HG03342 (cell line): ENCODE measurements around the gene MAP1A.

Source experiments
- ATAC-seq: cut with Tn5 transposase; IDR thresholded peaks from one replicate; pipeline ENCODE4 v1.9.1; 2021; ENCODE audit warnings: mild to moderate bottlenecking, moderate library complexity; ENCODE audit not compliant: unreplicated experiment

The MAP1A gene

DNA sequence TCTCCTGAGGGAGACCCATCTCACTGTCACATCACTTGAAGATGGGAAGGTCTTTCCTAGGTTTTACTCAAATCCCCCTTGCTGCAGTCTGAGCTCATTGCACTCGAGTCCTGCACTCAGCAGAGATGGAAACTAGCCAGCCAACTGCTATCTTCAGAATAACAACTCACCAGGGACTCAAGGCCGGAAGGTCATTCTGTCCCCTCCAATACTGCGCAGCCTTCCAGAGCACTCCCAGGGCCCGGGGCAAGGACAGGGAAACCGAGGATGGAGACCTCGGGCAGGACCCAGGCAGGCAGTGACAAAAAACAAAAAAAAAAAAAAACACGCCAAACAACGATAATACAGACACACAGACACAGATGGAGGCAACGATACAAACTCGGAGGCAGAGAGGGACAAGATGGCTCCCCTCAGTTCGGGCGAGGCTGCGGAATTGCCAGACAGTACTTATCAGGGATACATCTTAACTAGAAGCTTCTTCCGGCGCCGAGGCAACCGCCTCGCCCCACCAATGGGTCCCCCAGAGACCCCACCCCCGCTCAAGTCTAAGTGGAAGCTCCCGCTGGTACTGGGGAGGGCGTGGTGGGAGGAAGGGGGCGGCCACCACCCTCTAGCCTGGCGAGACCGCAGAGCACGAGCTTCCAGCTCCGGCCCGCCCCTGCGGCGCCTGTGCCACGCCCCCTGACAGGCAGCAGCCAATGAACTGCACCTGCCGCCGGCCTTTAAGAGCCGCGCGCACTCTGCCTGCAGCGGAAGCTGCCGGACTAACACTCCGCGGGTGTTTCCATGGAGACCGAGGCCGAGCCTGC lies 7.0 kb upstream of the MAP1A start:
- peak; percentile 95 for ATAC-seq

DNA sequence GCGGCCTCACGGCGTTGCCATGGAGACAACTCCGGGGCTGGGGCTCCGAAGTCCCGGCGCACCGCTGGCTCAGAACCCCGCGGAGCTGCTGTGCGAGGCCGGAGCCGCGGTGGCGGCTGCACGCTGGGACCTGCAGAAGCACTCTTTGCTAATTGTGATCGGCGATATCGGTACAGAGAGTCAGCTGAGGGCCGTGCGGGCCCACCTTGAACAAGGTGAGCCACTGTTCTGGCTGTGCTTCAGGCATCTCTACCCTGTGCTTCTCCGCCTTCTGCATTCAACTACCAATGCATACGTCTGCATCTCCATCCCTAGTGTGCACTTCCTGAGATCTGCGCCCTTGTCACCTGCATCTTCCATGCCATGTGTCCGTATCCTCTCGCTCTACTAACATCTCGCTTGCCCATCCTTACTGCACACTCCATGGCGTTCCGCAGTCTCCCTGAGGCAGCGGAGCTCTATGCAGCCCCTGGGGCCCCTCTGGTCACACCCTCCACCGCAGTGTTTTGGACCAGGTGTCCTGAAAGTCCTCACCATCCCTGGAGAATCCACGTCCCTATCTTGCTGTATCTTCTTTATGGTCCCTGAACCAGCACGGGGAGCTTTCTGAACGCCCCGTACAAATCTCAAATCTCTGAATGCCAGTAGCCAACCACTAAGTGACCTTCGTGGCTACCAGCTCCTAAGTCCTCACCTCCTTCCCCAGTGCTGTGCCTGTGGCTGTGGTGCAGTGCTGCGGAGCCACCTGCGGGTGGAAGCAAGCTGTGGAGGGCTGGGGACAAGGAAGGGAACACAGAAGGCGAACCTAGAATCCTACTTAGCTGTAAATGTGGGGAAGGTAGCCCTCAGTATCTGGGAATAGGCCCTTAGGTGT lies 6.2 kb upstream of the MAP1A start:
- no peak for ATAC-seq

DNA sequence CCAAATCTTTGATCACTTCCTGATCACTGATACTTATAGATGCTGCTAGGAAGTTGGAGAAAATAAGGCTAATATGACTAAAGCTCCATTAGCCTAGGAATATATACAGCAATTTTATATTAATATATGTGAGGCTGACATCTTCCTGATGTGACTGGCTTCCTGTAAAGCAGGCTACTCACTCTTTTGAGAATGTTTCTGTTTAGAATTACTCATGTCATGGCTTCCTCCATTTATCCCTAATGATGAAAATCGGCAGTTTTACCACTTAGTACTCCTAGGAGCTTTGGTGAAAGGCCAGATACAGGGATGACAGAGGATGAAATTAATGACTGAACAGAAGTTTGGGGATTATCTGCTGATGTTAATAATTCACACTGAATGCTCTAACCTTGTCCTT lies 3.9 kb upstream of the MAP1A start:
- no peak for ATAC-seq

DNA sequence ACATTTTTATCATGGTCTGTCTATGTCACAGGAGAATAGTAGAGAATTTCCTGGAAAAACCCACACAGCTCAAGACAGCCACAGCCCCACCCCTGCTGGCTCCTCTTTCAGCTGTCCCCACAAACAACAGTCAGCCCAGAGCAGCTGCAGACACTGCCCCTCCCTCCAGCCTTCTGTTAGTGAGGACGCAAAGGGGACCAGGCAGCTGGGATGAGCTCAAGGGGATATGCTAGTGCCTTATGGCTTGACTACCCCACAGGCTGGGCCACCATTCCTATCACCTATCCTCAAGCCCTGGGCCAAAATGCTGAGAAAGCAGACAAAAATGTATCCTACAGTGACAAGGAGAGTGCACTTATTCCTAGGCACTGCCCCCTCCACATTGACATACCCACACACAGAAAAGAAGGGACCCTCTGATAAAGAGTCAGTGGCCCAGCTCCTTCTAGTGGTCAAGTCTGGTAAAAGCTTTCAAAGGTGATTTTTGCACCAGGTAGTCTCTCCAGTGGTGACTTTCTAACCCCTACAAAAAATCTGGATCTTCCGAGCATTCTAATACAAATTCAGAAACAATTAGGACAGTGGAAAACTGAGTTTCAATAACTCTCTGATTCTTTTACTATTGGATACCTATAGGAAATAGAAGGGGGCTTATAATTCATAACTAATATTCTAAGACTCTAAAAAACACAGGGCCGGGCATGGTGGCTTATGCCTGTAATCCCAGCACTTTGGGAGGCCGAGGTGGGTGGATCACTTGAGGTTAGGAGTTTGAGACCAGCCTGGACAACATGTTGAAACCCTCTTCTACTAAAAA lies 3.0 kb upstream of the MAP1A start:
- ATAC-seq: no peak

DNA sequence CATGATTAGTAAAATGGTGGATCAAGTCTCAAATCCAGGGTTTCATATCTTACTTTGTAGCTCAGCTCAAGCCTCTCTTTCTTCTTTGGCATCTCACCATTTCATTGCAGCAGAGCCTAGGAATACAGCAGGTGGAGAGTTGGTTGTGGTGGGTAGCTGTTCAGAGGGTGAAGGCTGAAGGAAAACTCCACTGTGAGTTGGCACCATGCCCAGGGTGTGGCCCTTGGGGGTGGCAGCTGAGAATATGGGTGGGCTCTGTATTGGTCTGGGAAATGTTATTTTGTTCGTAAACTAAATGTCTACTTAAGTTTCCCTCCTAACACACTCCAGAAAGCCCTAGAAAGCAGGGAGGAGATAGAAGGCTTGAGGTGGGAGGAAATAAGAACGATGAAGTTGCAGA lies 1.7 kb upstream of the MAP1A start:
- no peak for ATAC-seq

DNA sequence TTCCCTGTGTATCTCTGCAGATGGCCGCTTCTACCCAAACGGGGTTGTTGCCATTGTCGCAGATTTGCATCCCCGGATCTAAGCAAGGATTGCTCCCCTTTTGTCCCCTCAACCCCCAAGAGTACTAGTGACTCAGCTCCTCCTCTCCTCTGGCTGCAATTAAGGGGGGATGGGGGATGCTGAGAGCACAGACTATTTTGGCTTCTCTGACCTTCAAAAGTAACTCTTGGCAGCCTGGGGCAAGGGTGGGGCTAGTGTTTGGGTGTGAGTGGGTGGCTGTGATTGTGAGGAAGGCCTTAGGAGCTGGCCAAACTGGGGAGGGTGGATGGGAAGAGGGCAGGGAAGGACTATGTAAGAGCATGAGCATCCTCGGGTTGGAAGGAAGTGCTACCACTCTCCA lies 1.2 kb upstream of the MAP1A start:
- no peak for ATAC-seq

DNA sequence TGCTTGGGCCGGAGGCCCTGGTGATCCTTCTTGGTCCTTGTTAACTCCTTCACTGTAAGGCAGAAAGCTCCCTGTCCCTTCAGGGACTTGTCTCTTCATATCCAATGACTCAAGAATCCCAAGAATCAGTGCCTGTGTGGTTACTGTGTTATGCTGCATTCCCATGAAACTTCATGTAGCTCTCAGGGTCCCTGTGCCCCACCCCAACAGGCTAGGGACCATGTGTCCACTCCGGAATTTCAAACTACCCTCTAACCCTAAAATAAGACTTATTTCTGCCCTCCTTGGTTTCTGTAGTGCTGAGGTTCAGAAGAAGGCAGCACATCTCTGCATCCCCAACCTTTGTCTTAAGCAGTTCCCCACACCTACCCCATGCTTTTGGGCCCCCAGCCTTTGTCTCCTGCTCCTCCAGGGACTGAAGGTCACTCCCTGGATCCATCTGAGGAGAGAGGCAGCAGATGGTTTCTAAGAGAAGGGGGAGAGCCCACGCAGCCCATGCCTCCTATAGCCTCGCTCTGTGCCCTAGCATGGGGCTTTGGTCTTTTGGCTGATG lies 531 bp upstream of the MAP1A start:
- no peak for ATAC-seq

DNA sequence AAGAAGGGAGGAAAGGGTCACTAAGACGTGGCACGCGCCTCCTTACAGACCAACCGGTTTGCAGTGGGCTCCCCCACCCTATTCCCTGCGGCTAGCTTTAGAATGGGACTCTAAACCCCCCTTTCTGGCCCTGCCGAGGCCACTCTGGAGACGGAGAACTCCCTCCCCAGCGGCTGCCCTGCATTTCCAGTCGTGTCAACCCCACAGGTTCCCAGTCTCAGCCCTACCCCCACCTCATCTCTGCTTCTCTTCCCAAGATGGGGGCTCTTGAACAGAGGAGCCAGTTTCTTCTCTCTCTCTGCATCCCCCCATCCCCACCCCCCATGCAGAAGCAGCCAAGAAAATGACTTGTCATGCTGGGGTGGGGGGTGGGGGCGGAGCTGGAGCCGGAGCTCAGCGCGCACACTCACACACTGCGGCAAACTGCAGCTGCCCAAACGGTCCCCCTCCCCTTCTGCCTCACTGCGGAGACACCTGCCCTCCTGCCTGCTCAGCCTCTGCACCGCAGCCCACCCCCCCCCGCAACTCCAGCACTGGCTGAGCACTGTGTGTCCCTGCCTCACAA lies 871 bp downstream of the MAP1A start:
- no peak for ATAC-seq

DNA sequence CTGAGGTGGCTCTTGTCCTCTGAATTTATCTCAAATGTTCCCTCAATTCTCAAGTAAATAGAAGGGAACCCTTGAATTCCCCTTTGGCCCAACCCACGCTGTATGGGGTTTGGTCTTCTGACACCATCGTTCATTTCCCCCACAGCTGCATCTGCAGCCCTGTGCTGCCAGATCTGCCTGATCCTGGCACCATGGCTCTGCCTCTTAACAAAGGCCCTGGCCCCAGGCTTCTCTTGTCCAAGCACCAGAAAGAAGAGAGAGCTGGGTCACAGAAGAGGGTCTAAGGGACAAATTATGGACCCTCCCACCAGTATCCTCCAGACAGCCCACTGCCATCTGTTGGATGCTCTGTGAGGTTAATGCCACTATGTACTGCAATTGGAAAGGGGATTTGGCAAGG lies 1.8 kb downstream of the MAP1A start:
- ATAC-seq: no peak

DNA sequence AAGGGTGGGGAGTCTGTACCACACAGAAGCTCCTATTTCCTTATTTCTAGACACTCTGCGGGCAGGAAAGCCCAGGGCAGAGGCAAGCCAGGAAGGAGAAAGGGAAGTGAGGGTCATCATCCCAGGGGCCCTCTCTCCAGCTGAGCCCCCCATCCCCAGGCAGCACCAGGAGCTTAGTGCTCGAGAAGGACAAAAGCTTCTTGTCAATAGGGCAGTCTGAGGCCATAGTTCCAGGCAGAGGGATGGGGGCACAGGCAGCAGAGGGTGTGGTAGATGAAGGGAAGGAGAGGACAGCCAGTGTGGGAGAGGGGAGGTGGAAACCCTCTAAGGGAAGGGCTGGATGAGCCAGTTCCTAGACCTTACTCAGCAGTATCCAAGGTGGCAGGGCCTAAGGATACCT lies 2.7 kb downstream of the MAP1A start:
- no peak for ATAC-seq

DNA sequence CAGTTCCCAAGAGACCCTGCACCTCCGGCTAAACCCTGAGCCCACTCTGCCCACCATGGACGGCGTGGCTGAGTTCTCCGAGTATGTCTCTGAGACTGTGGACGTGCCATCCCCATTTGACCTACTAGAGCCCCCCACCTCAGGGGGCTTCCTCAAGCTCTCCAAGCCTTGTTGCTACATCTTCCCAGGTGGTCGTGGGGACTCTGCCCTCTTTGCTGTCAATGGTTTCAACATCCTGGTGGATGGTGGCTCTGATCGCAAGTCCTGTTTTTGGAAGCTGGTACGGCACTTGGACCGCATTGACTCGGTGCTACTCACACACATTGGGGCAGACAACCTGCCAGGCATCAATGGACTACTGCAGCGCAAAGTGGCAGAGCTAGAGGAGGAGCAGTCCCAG lies 4.0 kb downstream of the MAP1A start:
- no peak for ATAC-seq

DNA sequence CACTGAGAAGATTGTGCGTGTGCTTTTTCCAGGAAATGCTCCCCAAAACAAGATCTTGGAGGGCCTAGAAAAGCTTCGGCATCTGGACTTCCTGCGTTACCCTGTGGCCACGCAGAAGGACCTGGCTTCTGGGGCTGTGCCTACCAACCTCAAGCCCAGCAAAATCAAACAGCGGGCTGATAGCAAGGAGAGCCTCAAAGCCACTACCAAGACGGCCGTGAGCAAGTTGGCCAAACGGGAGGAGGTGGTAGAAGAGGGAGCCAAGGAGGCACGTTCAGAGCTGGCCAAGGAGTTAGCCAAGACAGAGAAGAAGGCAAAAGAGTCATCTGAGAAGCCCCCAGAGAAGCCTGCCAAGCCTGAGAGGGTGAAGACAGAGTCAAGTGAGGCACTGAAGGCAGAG lies 4.8 kb downstream of the MAP1A start:
- ATAC-seq: no peak

DNA sequence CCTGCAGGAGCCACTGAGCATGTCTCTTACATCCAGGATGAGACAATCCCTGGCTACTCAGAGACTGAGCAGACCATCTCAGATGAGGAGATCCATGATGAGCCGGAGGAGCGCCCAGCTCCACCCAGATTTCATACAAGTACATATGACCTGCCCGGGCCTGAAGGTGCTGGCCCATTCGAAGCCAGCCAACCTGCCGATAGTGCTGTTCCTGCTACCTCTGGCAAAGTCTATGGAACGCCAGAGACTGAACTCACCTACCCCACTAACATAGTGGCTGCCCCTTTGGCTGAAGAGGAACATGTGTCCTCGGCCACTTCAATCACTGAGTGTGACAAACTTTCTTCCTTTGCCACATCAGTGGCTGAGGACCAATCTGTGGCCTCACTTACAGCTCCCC lies 6.2 kb downstream of the MAP1A start:
- ATAC-seq: no peak

DNA sequence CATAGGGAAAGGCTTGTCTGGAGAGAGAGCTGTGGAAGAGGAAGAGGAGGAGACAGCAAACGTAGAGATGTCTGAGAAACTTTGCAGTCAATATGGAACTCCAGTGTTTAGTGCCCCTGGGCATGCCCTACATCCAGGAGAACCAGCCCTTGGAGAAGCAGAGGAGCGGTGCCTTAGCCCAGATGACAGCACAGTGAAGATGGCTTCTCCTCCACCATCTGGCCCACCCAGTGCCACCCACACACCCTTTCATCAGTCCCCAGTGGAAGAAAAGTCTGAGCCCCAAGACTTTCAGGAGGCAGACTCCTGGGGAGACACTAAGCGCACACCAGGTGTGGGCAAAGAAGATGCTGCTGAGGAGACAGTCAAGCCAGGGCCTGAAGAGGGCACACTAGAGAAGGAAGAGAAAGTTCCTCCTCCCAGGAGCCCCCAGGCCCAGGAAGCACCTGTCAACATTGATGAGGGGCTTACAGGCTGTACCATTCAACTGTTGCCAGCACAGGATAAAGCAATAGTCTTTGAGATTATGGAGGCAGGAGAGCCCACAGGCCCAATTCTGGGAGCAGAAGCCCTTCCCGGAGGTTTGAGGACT lies 6.9 kb downstream of the MAP1A start:
- ATAC-seq: no peak

DNA sequence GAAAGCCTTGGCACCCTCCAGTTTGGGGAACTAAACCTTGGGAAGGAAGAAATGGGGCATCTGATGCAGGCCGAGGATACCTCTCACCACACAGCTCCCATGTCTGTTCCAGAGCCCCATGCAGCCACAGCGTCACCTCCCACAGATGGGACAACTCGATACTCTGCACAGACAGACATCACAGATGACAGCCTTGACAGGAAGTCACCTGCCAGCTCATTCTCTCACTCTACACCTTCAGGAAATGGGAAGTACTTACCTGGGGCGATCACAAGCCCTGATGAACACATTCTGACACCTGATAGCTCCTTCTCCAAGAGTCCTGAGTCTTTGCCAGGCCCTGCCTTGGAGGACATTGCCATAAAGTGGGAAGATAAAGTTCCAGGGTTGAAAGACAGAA lies 7.7 kb downstream of the MAP1A start:
- ATAC-seq: no peak

DNA sequence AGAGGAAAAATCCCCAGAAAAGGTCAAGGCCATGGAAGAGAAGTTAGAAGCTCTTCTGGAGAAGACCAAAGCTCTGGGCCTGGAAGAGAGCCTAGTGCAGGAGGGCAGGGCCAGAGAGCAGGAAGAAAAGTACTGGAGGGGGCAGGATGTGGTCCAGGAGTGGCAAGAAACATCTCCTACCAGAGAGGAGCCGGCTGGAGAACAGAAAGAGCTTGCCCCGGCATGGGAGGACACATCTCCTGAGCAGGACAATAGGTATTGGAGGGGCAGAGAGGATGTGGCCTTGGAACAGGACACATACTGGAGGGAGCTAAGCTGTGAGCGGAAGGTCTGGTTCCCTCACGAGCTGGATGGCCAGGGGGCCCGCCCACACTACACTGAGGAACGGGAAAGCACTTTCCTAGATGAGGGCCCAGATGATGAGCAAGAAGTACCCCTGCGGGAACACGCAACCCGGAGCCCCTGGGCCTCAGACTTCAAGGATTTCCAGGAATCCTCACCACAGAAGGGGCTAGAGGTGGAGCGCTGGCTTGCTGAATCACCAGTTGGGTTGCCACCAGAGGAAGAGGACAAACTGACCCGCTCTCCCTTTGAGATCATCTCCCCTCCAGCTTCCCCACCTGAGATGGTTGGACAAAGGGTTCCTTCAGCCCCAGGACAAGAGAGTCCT lies 9.0 kb downstream of the MAP1A start:
- no peak for ATAC-seq

DNA sequence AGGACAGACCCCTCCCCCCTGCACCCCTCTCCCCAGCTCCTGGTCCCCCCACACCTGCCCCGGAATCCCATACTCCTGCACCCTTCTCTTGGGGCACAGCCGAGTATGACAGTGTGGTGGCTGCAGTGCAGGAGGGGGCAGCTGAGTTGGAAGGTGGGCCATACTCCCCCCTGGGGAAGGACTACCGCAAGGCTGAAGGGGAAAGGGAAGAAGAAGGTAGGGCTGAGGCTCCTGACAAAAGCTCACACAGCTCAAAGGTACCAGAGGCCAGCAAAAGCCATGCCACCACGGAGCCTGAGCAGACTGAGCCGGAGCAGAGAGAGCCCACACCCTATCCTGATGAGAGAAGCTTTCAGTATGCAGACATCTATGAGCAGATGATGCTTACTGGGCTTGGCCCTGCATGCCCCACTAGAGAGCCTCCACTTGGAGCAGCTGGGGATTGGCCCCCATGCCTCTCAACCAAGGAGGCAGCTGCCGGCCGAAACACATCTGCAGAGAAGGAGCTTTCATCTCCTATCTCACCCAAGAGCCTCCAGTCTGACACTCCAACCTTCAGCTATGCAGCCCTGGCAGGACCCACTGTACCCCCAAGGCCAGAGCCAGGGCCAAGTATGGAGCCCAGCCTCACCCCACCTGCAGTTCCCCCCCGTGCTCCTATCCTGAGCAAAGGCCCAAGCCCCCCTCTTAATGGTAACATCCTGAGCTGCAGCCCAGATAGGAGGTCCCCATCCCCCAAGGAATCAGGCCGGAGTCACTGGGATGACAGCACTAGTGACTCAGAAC lies 9.8 kb downstream of the MAP1A start:
- ATAC-seq: no peak

DNA sequence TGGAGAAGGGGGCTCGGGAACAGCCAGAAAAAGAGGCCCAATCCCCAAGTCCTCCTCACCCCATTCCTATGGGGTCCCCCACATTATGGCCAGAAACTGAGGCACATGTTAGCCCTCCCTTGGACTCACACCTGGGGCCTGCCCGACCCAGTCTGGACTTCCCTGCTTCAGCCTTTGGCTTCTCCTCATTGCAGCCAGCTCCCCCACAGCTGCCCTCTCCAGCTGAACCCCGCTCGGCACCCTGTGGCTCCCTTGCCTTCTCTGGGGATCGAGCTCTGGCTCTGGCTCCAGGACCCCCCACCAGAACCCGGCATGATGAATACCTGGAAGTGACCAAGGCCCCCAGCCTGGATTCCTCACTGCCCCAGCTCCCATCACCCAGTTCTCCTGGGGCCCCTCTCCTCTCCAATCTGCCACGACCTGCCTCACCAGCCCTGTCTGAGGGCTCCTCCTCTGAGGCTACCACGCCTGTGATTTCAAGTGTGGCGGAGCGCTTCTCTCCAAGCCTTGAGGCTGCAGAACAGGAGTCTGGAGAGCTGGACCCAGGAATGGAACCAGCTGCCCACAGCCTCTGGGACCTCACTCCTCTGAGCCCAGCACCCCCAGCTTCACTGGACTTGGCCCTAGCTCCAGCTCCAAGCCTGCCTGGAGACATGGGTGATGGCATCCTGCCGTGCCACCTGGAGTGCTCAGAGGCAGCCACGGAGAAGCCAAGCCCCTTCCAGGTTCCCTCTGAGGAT lies 10.6 kb downstream of the MAP1A start:
- no peak for ATAC-seq
